Right lobe of liver (tissue), 6 donors: ENCODE results near the gene ITPRID2. TPM values are rescaled to one million over a fixed set of nuclear protein-coding genes. Genes with fewer than 3 reads are reported as not detected.
"Not testable (repeated sequence)": the region's sequence is repeated elsewhere in the genome, so short reads cannot be mapped to it uniquely, and the experiment has no call there.

Experiments
- ATAC-seq, 4 donors: fragments of 200-7000 bp; cut with Tn5 transposase; one replicate each; pipeline ENCODE4 v1.9.1; 2020; ENCODE audit warnings: mild to moderate bottlenecking in 4 of 4, moderate library complexity in 4 of 4
- DNase-seq, 3 donors: peaks; one replicate each; pipeline ENCODE4 v3.0.0-alpha.2; 2020
- H3K27ac ChIP-seq, 3 donors: fragments of 200-600 bp; one replicate each; pipeline ENCODE4 v1.8.0; 2022
- H3K27me3 ChIP-seq, 2 donors: fragments of 200-600 bp; one replicate each; pipeline ENCODE4 v1.8.0; 2022
- H3K36me3 ChIP-seq, 4 donors: fragments of 200-600 bp; sonication (generic) in 1 of 4; one replicate each; pipeline versions ENCODE4 v1.5.1 to v1.8.0; 2017 to 2022; ENCODE audit warnings: control low read depth in 1 of 4
- H3K4me1 ChIP-seq, 4 donors: fragments of 200-600 bp; sonication (generic) in 1 of 4; one replicate each; pipeline versions ENCODE4 v1.5.1 to v1.8.0; 2017 to 2022; ENCODE audit warnings: control low read depth in 1 of 4
- H3K4me3 ChIP-seq, 3 donors: fragments of 200-600 bp; one replicate each; pipeline ENCODE4 v1.8.0; 2022
- H3K9me3 ChIP-seq, 4 donors: fragments of 200-600 bp; sonication (generic) in 1 of 4; one replicate each; pipeline versions ENCODE4 v1.5.1 to v1.8.0; 2017 to 2022; ENCODE audit warnings: control low read depth in 1 of 4
- CTCF ChIP-seq, 4 donors: fragments of 200-600 bp in 3 of 4; fragments of 450-650 bp in 1 of 4; IDR thresholded peaks; one replicate each; pipeline versions ENCODE4 v1.5.1 to v1.8.0; 2016 to 2022; ENCODE audit warnings: antibody characterized with exemption in 4 of 4, mild to moderate bottlenecking in 2 of 4
- POLR2A ChIP-seq: fragments of 450-650 bp; IDR thresholded peaks from one replicate; pipeline ENCODE4 v1.6.1; 2017; ENCODE audit warnings: antibody characterized with exemption, mild to moderate bottlenecking
- WGBS: methylation state at CpG from one replicate; pipeline ENCODE4 v1.1.6; 2018; ENCODE audit warnings: low coverage, low lambda C conversion rate; ENCODE audit not compliant: insufficient coverage; ENCODE audit errors: missing lambda C conversion rate; 5-methylcytosine and 5-hydroxymethylcytosine counted together
- intact Hi-C, 2 donors: fragments of 100-400 bp; cut with DNase I; formaldehyde crosslinking; loops; one replicate each; pipeline versions ENCODE4 v1.11.2 to v1.14.1; 2022
- total RNA-seq, 6 experiments: library from RNA; depleted of rRNA in 2 of 6; stranded (reverse); fragments of >200 nt in 2 of 6; fragmentation: NEBNext Ultra II Directional in 3 of 6; extraction: Animal tissue kit (Norgen Biotek cat#: 25700) in 3 of 6; gene quantifications; one replicate each; pipeline versions ENCODE4 v1.1.0 to v1.2.4, GENCODE V29; 2016 to 2023
- donor health status: DM: no; HTN: yes; CAD: no.
- donor health status: DM: no; HTN: no; CAD: no.
- donor health status: DM: no; HTN: no; CAD: no.
- donor health status: DM: no; HTN: yes; CAD: no.
- donor health status: DM: no; HTN: yes; CAD: no.

Gene ITPRID2
- total RNA-seq, 6 experiments from 2014 or later: 49.4 to 129 (median 74.5) TPM

GRCh38 chr2:181957668-181958067 lies 66.1 kb downstream of the ITPRID2 start:
- Histone ChIP-seq H3K36me3 (no peaks in the 10 kb centered on the region), H3K27ac (no peak overlapping the region), H3K27me3 (no peaks in the 10 kb centered on the region), H3K4me3 (no peak overlapping the region), H3K9me3 (no peaks in the 10 kb centered on the region), H3K4me1 (peaks cover 0 to 3% (median 0%) of the 10 kb centered on the region in 4 donors)
- intact Hi-C loops: no loop called here
- WGBS: 51% methylated on average over 4 of the region's 4 CpGs
- DNase-seq (no peak), ATAC-seq (no peak)
- TF ChIP-seq CTCF (IDR thresholded peaks at IDR 0.05) (no peak), POLR2A (no peak)

- Histone ChIP-seq H3K4me3 (no peak overlapping the region), H3K9me3 (no peaks in the 10 kb centered on the region), H3K36me3 (no peaks in the 10 kb centered on the region), H3K27me3 (no peaks in the 10 kb centered on the region), H3K27ac (no peak overlapping the region), H3K4me1 (peaks cover 0 to 3% (median 0%) of the 10 kb centered on the region in 4 donors)
- DNase-seq (no peak), ATAC-seq (no peak)
- intact Hi-C loops: no loop called here
- TF ChIP-seq CTCF (IDR thresholded peaks at IDR 0.05): no peak
- TF ChIP-seq POLR2A: no peak
- WGBS: 100% methylated on average over 1 of the region's 1 CpG
Measured at GRCh38 chr2:181958726-181959125, 67.2 kb downstream of the ITPRID2 start.

GRCh38 chr2:181959508-181959907 lies 68.0 kb downstream of the ITPRID2 start:
- H3K4me1 ChIP-seq: no peaks in the 10 kb centered on the region
- H3K9me3 ChIP-seq: no peaks in the 10 kb centered on the region
- no peak for ATAC-seq
- H3K27ac ChIP-seq: no peak overlapping the region
- TF ChIP-seq POLR2A (no peak), CTCF (IDR thresholded peaks at IDR 0.05) (no peak)
- intact Hi-C loops: no loop called here
- no peaks in the 10 kb centered on the region for H3K27me3 ChIP-seq
- H3K4me3 ChIP-seq: no peak overlapping the region
- no peak for DNase-seq
- no peaks in the 10 kb centered on the region for H3K36me3 ChIP-seq

- ATAC-seq, H3K4me3 ChIP-seq, H3K27ac ChIP-seq, H3K4me1 ChIP-seq, H3K9me3 ChIP-seq, DNase-seq, H3K27me3 ChIP-seq, intact Hi-C loops, H3K36me3 ChIP-seq: not testable (repeated sequence)
- 100% methylated on average over 2 of the region's 8 CpGs for WGBS
Measured at GRCh38 chr2:181961167-181961566, 69.6 kb downstream of the ITPRID2 start.

GRCh38 chr2:181962142-181962541 lies 70.6 kb downstream of the ITPRID2 start:
- Histone ChIP-seq H3K4me1 (no peaks in the 10 kb centered on the region), H3K27ac (no peak overlapping the region), H3K27me3 (no peaks in the 10 kb centered on the region), H3K4me3 (no peak overlapping the region), H3K36me3 (no peaks in the 10 kb centered on the region), H3K9me3 (no peaks in the 10 kb centered on the region)
- ATAC-seq (no peak), DNase-seq (no peak)
- no peak for TF ChIP-seq POLR2A
- TF ChIP-seq CTCF (IDR thresholded peaks at IDR 0.05): no peak
- intact Hi-C loops: no loop called here
- WGBS: 85% methylated on average over 4 of the region's 20 CpGs
